Peyer's patch (tissue), 4 donors: ENCODE results near the gene MACROD2.

Source experiments
- POLR2A ChIP-seq, 2 donors: fragments of 450-650 bp; IDR thresholded peaks; one replicate each; pipeline ENCODE4 v1.5.1; 2017; ENCODE audit warnings: antibody characterized with exemption in 2 of 2, mild to moderate bottlenecking in 2 of 2, moderate library complexity in 2 of 2
- TF ChIP-seq, protein P1 (sequence below), 6 experiments: fragments of 450-650 bp in 4 of 6; fragments of 200-600 bp in 2 of 6; sonication (generic) in 1 of 6; IDR thresholded peaks; one replicate each; pipeline ENCODE4 v1.5.1; 2017 to 2019; ENCODE audit warnings: antibody characterized with exemption in 6 of 6, mild to moderate bottlenecking in 3 of 6, moderate library complexity in 1 of 6

DNA sequence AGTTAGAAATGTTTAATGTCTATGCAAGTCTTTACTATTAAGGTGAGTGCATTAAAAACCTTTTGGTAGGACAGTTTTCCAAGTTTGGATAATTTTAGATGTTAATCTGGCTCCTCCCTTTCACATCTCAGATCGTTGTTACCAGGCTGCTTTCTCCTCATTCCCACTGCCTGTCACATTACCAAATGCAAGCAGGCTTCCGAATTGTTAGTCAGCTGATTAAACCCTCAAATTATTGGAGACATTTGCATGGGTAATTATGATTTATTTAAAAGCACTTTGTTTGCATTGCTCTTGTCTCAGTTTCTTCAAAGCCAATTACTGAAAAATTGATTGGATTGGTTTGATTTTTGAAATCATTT, 1761.4 kb downstream of the MACROD2 start:
- TF ChIP-seq POLR2A (IDR thresholded peaks at IDR 0.05) = no peak
- TF ChIP-seq, protein P1, sequence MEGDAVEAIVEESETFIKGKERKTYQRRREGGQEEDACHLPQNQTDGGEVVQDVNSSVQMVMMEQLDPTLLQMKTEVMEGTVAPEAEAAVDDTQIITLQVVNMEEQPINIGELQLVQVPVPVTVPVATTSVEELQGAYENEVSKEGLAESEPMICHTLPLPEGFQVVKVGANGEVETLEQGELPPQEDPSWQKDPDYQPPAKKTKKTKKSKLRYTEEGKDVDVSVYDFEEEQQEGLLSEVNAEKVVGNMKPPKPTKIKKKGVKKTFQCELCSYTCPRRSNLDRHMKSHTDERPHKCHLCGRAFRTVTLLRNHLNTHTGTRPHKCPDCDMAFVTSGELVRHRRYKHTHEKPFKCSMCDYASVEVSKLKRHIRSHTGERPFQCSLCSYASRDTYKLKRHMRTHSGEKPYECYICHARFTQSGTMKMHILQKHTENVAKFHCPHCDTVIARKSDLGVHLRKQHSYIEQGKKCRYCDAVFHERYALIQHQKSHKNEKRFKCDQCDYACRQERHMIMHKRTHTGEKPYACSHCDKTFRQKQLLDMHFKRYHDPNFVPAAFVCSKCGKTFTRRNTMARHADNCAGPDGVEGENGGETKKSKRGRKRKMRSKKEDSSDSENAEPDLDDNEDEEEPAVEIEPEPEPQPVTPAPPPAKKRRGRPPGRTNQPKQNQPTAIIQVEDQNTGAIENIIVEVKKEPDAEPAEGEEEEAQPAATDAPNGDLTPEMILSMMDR (IDR thresholded peaks at IDR 0.05) = no peak
